Loucy (cell line): ENCODE data around the gene PRPS1.

Experiments
- CTCF ChIP-seq: fragments of 200-600 bp; sonication (generic); conservative IDR thresholded peaks from 2 replicates; pipeline ENCODE4 v1.5.1; 2014; ENCODE audit warnings: mild to moderate bottlenecking, antibody characterized with exemption, low read length
- EZH2phosphoT487 ChIP-seq: fragments of 200-600 bp; IDR thresholded peaks from 2 replicates; pipeline ENCODE4 v1.6.1; 2018; ENCODE audit warnings: antibody characterized with exemption, mild to moderate bottlenecking, moderate library complexity, borderline replicate concordance

DNA sequence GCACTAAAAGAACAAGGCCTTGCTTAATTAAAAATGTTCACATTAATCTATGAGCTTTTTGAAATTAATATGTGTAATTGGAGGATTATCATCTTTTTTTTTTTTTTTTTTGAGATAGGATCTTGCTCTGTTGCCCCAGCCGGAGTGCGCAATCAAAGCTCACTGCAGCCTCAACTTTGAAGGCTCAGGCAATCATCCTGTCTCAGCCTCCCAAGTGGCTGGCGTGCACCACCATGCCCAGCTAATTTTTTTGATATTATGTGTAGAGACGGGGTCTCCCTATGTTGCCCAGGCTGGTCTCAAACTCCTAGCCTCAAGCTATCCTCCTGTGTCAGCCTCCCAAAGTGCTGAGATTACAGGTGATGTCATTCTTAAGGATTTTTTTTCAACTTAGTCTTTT lies 20.0 kb downstream of the PRPS1 start:
- no peak for TF ChIP-seq CTCF
- TF ChIP-seq EZH2phosphoT487: no peak
